GM12874 (cell line): ENCODE data around the gene TNPO3.

Source experiments
- TF ChIP-seq, protein P1 (sequence below): IDR thresholded peaks from 2 replicates; pipeline ENCODE4 v1.5.1; 2011; ENCODE audit warnings: low read depth, mild to moderate bottlenecking, control low read depth, low read length, moderate library complexity; ENCODE audit not compliant: insufficient read depth

The TNPO3 gene

DNA sequence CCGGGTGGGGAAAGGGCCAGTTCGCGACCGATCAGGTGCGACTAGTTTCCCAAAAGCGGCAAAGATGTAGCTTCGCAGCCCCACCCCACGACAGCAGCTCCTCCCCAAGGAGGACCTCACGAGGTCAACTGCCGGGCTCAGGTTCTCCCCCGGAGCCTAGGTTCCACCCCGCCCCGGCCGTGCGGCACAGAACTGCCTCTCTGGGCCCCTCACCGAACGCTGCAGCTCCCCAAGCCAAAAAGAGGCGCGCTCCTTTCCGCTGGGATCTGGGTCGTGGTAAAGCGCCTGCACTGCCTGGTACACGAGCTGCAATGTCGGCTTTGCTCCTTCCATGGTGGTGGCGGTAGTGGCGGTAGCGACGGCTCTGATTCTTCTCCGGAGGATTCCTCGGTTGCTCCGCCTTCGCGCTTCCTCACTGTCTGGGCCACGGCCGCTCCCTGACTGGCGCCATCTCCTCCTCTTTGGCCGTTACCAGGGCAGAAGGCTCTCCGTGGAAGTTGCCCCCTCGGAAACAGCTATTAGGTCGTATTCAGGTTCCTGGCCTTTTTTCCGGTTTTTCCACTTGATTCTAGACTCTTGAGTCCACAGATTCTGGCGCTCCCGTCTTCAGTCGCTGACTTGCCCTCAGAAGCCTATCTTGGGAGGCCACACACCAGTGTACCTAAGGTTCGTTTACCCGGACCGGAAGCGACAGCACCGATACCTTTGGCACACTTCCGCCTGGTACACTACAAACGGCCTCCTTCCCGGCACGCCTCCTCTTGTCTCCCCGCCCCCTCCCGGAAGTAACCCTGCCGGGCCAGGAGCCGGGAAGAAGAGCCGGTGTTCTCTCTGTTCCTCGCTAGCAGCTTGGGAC is at the start of gene TNPO3:
TSS of gene TNPO3 (minus strand) at position 674 of the 856 bp plus-strand sequence. CDS start at position 333, 341 bp downstream.
- TF ChIP-seq, protein P1, sequence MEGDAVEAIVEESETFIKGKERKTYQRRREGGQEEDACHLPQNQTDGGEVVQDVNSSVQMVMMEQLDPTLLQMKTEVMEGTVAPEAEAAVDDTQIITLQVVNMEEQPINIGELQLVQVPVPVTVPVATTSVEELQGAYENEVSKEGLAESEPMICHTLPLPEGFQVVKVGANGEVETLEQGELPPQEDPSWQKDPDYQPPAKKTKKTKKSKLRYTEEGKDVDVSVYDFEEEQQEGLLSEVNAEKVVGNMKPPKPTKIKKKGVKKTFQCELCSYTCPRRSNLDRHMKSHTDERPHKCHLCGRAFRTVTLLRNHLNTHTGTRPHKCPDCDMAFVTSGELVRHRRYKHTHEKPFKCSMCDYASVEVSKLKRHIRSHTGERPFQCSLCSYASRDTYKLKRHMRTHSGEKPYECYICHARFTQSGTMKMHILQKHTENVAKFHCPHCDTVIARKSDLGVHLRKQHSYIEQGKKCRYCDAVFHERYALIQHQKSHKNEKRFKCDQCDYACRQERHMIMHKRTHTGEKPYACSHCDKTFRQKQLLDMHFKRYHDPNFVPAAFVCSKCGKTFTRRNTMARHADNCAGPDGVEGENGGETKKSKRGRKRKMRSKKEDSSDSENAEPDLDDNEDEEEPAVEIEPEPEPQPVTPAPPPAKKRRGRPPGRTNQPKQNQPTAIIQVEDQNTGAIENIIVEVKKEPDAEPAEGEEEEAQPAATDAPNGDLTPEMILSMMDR: no peak

DNA sequence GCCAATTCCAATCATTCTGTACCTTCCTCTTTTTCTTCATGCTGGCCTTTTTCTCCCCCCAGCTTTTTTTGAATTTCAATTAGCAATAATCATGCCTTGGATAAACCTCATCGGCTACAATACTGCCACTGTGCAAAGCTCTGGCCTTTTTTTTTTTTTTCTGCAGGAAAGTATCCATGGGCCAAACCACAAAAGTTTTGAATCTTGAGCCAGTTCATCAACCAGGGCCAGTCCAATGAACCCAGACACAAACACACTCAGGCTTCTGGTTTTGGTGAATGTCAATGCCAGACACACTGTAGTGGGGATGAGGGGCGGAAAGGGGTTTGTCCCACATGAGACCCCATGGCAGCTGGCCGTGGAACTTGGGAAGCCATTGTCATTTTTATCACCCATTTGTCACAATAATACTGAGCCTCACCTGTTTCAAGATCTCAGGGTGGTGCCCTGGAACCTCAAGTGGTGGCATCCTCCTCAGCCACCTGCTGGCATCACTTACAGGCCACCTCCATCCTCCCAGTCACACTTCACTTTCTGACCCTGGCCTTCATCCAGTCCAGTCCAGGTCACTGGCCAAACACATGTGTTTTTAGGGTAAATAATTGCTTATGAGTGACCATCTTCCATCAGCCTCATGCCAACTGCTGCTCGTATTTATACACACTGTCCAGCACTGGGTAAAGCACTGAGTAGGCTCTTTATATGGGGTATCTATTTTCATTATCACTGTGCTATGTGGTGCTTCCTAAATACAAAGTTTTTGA is 48.8 kb upstream of the TNPO3 start:
- TF ChIP-seq, protein P1: no peak

DNA sequence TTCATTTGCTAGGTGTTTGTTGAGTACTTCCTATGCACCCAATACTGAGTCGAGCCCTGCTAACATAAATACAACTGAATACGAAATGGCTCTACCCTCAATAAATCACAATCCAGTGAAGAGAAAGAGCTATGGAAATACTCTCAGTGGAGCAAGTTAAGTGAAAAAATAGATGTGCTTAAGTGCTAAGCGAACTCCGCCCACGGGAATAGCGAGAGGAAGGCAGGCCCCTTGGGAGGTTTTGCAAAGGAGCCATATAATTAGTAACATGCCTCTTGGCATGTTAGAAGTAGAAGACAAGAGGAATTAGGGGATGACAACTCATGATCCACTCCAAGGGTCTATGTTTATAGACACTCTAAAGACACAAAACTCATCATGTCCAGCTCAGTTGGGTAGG is 46.8 kb upstream of the TNPO3 start:
- TF ChIP-seq, protein P1: no peak

- TF ChIP-seq, protein P1: no peak
These were observed 45.9 kb upstream of the TNPO3 start for GRCh38 chr7:129100827-129101166.

DNA sequence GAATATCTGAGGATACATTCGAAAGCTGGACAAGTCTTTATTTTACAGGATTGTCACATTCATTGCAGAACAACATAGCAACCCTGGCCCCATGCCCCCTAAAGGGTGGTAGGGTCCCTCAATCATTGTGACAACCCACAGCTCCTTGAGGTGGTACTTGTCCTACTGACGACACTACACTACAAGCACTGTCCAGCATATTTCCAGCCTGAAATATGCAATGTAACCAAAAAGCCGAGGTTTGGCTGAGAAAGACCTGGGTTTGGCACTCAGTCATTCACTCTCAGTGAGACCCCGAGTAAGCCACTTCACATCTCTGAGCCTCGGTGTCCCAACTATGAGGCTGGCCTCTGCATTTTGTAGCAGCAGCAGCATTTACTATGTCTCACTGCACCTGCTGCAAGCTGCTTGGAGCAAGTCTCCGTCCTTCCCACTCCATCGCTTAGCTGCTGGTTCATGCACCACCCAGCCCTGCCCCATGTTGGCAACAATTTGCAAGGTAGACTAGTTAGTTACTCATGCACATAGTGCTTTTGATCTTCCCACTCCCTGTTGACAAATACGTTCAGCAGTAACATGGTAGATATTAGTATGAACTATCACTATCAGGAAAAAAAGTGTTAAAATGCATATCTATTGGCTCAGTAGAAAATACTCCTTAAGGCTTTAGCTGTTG is 43.6 kb upstream of the TNPO3 start:
- TF ChIP-seq, protein P1: no peak

- TF ChIP-seq, protein P1: no peak
These were observed 40.3 kb upstream of the TNPO3 start for GRCh38 chr7:129095258-129095657.

- TF ChIP-seq, protein P1: no peak
These were observed 39.6 kb upstream of the TNPO3 start for GRCh38 chr7:129094501-129094900.
